NCI-H2227 treated with DMSO at 0.1 percent for 48 hours (cell line): ENCODE measurements around the gene ARHGEF12.

ENCODE experiments used
- DNase-seq: peaks from one replicate; lab custom pipeline; 2025; lab: John Stamatoyannopoulos, UW

ARHGEF12 gene

DNA sequence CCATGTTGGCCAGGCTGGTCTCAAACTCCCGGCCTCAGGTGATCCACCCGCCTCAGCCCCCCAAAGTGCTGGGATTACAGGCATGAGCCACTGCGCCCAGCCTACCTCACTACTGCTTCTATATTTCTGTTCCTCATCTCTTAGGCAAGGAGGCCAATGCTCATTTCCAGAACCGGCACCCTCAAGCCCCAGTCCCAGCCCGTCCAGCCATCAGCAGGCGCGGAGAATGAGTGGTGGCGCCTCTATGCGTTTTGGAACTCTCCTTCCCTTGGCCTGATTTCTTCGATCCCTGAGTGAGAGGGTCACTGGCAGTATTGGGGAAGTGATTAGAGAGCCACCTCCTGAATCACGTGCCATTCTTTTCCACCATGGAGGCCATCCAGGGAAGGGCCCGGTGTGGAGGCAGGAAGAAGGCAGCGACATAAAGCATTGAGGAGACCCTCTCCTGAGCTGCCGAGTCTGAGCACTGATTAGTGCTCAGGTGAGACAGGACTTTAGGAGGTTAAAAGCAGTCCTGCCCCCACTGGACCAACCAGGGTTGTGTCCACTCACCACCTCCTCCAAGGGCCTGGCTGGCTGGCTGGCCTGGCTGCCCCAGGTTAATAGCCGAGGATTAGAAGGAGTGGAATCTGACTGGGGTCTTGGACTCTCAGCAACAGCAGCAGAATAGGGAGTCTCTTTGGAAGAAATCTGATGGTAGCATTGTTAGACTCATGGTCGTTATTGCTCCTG is 184.0 kb downstream of the ARHGEF12 start:
- DNase-seq: no peak

DNA sequence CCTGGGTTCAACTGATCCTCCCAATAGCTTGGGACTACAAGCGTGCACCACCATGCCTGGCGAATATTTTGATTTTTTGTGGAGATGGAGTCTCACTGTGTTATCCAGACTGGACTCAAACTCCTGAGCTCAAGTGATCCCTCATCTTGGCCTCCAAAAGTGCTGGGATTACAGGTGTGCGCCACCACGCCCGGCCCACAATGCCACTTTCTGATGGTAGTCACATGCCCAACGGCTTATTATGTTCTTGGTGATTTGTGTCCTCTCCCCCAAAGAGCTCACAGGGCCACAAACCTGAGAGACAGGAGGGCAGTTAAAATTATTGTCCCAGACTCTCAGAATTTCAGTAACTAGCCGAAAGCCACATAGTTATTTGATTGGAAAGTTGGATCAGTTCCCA is 185.0 kb downstream of the ARHGEF12 start:
- DNase-seq: no peak

DNA sequence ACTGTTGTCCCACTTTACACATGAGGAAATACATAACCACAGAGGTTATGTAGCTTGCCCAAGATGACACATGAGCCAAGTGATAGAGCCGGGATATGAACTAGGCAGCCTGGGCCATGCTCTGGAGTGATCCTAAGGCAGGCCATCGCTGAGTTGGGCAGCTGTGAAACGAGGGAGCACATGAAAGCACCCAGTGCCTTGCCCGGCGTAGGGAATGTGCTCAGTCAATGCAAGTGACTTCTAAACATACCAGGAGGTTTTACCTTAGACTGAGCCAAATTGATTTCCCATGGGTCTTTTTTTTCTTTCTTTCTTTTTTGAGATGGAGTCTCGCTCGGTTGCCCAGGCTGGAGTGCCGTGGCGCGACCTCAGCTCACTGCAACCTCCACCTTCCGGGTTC is 185.8 kb downstream of the ARHGEF12 start:
- DNase-seq: no peak

DNA sequence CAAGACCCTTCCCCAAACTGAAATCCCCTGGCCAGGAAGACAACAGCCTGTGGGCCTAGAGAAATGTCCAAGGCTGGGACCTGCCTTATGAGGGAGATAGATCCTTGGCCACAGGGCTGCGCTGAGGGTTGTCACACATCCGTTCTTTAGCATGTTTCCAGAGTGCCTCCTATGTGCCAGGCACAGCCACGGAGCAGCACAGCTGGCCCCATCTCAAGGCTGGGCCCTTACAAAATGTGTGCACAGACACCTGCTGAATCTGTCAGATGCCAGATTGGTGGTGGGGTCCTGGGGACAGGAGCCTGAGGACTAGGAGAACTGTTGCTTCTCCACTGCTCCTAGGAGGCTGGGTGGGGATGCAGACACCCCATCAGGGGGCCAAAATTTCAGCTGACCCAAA is 186.5 kb downstream of the ARHGEF12 start:
- no peak for DNase-seq

DNA sequence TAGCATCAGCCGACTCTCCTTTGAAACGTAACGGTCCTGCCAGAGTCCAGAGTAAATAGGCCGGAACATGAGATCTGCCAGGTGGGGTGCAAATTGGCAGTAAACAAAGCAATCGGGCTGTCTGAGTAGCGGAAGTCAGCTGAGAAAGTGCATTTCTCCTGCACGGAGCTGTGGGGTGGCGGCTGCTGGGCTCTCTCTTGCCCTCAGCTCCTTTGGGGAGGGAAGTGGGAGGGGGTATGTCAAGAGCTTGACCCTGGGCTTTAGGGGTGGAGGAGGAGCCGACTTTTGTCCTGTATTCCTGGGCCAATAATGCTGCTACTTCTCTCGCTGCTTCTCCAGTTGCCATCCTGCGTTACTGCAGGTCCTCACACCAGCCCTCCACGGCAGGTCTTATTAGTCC is 187.0 kb downstream of the ARHGEF12 start:
- no peak for DNase-seq

DNA sequence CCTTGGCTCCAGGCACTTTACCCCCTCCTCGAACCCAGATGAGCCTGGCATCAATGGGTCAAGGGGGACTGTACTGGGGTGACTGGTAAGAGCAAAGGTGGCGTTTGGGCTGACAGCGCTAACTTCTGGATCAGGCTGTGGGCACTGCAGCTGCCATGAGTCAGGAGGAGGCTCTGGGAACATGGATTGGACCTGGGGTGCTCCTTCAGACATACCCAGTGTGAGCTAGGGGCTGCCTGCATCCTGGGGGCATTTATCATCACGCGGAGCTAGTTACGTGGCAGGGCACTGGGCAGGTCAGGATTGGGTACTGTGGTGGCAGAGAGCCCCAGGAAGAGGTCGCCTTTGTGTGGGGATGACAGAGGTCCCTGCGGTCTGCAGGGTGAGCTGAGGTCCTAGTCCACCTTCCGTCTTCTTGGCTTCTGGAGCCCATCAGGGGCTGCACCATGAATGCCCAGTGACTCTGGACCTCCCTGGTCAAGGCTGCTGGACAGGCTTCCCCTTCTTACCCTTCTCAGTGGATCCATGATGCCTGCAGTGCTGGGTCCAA is 188.4 kb downstream of the ARHGEF12 start:
- DNase-seq: no peak

DNA sequence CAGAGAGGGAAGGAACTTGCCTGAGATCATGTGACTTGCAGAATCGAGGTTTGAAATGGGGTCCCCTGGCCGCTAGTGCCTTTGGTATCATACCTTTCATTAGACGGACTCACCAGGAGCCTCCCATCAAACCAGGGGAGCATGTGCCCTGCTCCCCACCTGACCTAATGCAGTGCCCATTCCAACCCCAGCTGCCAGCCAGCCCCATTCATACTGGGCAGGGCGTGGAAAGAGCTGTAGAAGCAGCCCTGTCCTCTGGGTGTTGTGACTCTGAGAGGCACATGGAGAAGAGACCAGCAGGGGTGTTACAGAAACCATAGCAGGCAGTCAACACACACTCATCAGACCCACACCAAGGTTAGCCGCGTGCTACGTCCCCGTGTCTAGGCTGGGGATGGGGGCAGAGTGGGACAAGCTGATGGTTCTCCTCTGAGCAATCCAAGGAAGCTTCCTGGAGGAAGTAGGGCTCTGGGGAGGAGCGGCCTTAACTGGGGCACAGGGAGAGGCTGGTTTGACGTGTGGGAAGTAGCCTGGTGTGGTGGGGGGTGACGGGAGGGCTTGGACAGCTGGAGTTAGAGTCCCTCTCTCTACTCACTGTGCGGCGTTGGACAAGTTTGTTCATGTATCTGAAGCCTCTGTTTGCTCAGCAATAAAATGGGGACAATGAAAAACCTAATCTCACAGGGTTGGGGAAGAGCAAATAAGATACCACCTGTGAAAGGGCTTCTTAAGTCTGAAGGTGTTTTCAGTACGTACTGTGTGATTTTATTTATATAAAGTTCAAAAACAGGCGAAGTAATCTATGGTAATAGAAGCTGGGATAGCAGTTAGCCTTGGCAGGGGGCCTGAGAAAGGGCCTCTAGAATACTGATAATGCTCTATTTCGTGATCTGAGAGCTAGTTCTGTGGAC is 189.3 kb downstream of the ARHGEF12 start:
- no peak for DNase-seq

DNA sequence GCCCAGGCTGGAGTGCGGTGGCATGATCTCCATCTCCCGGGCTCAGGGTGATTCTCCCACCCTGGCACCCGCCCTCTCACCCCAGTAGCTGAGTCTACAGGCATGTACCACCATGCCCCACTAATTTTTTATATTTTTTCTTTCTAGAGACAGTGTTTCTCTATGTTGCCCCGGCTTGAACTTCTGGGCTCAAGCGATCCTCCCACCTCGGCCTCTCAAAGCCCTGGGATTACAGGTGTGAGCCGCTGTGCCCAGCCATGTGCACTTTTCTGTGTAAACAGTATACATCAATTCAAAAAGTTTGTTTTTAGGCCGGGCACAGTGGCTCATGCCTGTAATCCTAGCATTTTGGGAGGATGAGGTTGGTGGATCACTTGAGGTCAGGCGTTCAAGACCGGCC is 190.0 kb downstream of the ARHGEF12 start:
- no peak for DNase-seq

DNA sequence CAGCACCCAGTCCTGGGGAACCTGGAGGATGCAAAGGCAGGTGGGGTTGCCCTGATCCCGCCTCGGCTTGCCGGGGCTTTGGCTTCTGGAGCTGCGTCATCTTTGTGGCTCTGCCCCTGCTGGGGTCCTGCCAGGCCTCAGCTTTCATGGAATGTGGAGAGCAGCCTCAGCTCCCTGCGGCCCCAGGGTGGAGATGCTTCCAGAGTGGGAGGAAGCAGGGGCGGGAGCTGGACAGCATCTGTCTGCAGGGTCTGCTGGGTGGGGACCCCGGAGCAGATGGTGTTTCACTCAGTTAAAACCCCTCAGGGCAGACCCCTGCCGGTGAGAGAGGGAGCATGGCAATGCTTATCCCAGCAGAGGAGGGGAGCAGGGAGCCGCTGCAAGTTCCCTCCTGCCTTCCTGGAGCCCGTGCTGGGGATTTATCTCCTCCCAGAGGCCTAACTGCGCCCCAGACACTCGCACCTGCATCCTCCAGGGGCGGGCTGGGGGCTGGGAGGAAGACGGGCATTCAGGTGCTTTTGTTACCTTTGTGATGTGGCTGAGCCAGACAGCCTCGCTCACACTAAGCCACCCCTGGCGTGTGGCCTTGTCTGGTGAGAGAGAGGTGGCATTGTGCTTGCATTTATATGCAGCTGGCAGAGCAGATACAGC is 191.0 kb downstream of the ARHGEF12 start:
- DNase-seq: no peak

DNA sequence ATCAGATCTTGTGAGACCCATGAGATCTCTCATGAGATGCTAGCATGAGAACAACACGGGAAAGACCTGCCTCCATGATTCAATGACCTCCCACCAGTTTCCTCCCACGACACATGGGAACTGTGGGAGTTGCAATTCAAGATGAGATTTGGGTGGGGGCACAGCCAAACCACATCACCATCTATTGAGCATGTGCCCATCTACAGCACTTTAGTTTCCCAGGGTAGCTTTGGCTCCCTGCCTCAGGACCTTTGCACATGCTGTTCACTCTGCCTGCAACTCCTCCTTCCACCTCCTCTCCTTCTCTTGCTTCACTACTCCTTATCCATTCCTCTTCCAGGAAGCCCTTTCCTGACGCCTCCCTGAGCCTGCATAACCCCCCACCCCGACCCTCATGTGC is 192.5 kb downstream of the ARHGEF12 start:
- no peak for DNase-seq

DNA sequence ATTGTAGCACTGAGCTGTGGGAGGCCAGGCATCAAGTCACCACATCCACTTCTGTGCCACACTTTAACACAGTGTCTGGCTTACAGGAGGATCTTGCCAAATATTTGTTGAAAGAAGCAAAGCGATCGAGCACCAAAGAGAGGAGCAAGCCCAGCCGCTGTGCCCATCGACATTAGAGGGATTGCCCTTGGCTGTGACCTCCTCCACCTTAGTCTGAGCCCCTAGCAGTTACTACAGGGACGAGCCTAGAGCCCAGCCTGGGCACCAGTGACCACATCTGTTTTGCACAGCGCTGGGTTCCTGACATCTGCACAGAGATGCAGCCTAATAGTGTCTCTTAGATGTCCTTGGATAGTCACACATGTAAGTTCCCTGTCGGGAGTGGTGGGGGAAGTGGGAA is 193.0 kb downstream of the ARHGEF12 start:
- DNase-seq: no peak

DNA sequence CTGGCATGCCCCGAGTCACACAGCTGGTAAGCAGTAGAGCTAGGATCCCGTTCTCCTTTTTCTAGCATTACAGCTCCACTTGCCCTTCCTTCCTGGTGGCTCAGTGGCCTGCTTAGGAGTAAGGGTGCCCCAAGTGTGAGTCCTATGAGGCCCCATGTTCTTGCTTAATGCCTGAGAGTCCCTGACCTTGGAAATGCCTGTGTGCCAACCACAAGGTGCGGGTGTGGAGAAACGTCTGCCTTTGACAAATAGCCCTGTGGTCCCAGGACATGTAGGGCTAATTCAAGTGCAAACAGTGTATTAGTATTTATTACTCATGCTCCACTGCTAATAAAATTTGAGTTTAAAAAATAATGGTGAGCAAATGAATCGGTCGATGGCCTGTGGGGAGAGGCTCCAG is 193.7 kb downstream of the ARHGEF12 start:
- no peak for DNase-seq

DNA sequence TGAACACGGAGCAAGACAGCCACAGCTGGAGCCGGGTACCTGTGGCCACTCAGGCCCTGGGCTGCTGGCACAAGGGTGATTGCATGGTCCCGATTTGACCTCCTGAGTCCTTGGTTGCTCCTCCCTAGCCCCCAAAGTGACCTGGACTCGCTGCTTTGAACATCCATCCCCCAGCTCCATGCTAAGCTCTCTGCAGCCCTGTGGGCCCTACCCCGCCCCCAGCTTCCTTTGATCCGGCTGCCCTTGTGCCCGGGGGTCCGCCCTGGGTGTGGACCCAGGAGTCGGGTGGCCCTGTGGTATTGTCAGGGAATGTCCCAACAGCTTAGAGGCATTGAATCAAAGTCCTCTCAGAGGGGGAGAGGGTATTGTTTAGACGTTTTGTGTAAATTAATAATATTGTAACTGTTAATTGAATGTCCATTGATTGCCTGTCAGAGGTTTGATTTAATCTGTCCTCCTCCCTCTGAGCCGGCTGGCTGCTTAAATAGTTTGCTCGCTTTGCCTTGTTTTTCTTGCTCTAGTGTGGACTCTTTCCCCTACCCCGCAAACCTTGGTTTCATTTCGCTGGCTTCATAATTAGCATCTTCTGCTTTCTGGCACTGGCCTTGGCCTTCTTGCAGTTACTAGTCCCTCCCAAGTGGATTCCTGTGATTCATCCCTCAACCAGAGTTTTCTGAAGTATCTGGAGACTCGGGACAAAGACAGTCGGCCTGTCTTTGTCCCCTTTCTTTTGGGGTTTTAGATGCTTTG is 196.0 kb downstream of the ARHGEF12 start:
- DNase-seq: no peak

DNA sequence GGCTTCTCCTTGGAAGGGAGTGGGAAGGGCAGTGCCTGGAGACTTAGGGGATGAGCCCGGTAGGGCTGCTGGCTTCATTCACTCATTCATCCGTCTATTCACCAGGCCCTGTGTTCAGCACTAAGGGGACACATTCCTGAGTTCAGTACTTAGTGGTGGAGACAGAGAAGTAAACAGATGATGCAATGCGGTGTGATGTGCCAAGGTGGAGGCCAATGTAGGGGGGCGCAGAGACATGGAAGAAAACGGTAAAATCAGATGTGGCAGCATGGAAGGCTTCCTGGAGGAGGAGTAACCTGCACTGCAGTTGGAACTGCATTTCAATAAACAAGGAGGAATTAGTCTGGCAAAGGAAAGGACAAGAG is 196.6 kb downstream of the ARHGEF12 start:
- no peak for DNase-seq

DNA sequence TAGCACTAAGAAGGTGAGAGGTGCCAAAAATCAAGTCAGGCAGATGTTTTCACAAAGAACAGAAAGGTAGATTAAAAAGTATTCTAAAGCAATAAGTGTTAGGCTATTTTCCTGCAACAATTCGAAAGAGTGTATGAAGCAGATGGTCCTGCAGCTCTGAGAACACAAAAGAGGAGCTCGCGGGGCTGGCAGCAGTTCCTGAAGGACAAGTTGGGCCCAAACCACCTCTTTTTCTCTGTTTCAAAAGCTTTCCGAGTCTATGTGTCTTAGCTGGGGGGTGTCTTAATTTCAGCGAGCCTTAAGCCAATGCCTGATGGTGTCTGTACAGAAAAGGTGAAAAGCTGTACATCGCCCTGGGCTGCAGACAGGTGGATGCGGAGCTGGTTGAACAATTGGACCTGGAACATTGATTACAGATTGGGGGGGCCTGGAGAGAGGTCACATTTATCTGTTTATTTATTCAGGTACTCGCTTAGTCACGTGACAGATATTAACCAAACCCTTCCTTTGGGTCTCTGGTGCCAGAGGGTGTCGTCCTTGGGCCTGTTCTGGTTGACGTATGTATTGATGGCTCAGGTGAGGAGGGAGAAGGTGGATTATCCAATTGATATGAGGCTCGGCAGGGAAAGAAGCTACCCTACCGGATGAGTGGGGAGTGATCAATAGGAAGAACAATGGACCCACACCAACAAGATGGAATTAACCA is 200.0 kb downstream of the ARHGEF12 start:
- no peak for DNase-seq

DNA sequence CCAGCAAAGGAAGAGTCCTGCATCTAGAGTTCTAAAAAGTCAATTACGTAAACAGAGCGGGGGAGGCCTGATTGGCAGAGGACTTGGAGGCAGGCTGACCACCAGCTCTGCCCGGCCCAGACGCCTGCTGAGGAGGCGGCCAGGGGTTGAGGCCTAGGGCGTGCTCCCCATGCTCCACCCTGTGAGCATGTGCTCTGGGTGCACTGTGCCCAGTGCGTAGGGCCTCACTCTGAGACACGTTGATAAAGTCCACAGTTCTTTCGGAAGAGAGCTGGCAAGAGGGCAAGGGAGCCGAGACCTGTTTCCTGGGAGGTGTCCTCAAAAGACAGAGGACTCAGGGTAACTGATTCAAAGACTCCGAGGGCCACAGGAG is 200.6 kb downstream of the ARHGEF12 start:
- no peak for DNase-seq

DNA sequence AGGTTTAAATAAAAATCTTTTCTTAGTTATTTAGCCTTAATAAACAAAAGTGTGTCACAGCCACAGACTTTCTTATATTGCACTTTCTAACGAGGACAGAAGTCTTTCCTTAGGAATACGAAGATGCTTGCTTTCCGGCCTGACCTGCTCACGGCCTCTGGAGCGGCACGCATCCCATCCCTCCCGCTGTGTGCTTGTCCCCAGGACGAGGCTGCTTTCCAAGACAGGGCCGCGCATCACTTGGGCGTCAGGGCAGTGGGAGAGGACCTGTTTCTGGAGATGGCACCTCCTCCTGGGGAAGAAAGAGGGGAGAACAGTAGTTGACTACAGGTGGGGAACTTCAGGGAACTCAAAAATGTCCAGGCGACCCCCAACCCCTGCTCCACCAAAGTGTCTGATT is 201.8 kb downstream of the ARHGEF12 start:
- DNase-seq: no peak

DNA sequence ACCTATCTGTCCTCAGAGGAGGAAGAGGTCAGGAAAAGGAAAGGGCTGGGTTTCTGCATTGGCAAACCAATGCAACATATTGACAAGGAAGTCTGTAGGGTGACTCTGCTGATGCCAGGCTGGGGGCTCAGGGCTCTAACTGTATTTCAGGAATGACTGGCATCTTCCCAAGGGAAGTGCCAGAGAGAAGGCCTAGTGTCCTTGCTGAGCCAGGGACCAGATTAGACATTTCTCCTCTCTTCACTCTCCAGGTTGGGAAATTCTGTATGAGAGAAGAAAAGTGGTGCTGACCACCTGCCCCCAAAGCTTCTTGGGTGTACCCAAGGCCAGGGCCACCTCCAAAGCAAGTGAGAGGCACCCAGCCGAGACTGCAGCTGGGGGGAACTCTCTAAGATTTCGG is 202.5 kb downstream of the ARHGEF12 start:
- no peak for DNase-seq
